ENCODE data around the gene GIGYF2. TPM values are rescaled to one million over a fixed set of nuclear protein-coding genes. Genes with fewer than 3 reads are reported as not detected.

GIGYF2 gene
- total RNA-seq, 1 donor from 2014 or later = 46.7 TPM

DNA sequence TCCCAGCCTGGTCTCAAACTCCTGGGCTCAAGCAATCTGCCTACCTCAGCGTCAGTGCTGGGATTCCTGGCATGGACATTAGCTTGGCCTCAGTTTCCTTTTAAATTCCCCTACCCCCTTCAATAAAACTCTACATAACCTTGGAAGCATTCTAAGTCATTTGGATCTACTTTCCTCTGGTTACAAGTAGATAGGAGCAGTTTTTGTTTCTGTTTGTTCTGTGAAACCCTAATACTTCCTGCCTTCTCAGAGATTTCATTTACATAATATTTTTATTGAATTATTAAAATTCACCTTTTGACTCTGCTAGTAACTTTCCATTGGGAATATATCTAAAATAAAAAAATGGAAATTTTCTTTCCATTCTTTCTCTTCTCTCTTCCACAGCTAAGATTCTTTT lies 25.9 kb downstream of the GIGYF2 start:
- Histone ChIP-seq H3K27me3 (ENCODE audit: control insufficient read depth, insufficient read depth, low read length) (no peaks in the 10 kb centered on the region), H3K4me3 (ENCODE audit: low read depth, low read length) (no peak overlapping the region), H3K36me3 (ENCODE audit: control insufficient read depth, insufficient read depth, low read length) (no peaks in the 10 kb centered on the region)
- TF ChIP-seq, protein P1, sequence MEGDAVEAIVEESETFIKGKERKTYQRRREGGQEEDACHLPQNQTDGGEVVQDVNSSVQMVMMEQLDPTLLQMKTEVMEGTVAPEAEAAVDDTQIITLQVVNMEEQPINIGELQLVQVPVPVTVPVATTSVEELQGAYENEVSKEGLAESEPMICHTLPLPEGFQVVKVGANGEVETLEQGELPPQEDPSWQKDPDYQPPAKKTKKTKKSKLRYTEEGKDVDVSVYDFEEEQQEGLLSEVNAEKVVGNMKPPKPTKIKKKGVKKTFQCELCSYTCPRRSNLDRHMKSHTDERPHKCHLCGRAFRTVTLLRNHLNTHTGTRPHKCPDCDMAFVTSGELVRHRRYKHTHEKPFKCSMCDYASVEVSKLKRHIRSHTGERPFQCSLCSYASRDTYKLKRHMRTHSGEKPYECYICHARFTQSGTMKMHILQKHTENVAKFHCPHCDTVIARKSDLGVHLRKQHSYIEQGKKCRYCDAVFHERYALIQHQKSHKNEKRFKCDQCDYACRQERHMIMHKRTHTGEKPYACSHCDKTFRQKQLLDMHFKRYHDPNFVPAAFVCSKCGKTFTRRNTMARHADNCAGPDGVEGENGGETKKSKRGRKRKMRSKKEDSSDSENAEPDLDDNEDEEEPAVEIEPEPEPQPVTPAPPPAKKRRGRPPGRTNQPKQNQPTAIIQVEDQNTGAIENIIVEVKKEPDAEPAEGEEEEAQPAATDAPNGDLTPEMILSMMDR (IDR thresholded peaks at IDR 0.05; ENCODE audit: insufficient read depth, low read length, poor library complexity, severe bottlenecking) = no peak
- DNase-seq (ENCODE audit: low read depth) = no peak

DNA sequence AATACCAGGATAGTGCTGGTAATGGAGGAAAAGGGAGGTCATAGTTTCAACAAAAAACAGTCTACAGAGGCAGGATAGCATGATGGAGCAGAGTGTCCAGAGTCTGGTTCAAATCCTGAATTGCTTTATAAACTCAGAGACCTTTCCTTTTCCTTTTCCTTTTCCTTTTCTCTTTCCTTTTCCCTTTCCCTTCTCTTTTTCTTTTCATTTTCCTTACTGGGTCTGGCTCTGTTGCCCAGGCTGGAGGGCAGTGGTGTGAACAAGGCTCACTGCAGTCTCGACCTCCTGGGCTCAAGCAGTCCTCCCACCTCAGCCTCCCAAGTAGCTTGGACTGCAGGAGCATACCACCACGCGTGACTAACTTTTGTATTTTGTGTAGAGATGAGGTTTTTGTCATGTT lies 31.7 kb downstream of the GIGYF2 start:
- H3K36me3 ChIP-seq (ENCODE audit: control insufficient read depth, insufficient read depth, low read length) = no peaks in the 10 kb centered on the region

DNA sequence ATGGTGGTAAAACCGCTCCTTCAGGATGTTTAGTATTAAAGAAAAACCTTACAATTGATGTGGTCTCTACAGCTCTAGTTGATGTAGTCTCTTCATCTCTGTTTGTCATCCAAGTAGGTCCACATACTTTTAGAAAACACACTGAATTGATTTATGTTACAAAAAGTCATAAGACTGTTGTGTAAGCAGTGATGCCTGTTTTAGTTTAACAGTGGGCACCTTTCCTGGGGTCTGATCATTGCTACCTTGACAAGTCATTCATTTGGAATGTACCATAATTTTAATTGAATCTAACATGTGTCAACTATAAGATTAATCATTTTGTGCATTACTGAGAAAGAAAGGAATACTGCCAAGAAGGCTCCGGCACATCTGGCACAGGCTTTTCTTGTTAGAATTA lies 34.3 kb downstream of the GIGYF2 start:
- TF ChIP-seq, protein P1 (IDR thresholded peaks at IDR 0.05; ENCODE audit: insufficient read depth, low read length, poor library complexity, severe bottlenecking) = no peak
- no peak for DNase-seq (ENCODE audit: low read depth)

More for the DNA sequence above, 31.7 kb downstream of the GIGYF2 start:
- Histone ChIP-seq H3K27me3 (ENCODE audit: control insufficient read depth, insufficient read depth, low read length) (no peaks in the 10 kb centered on the region), H3K4me3 (ENCODE audit: low read depth, low read length) (no peak overlapping the region)
- TF ChIP-seq, protein P1 (IDR thresholded peaks at IDR 0.05; ENCODE audit: insufficient read depth, low read length, poor library complexity, severe bottlenecking) = no peak
- no peak for DNase-seq (ENCODE audit: low read depth)

DNA sequence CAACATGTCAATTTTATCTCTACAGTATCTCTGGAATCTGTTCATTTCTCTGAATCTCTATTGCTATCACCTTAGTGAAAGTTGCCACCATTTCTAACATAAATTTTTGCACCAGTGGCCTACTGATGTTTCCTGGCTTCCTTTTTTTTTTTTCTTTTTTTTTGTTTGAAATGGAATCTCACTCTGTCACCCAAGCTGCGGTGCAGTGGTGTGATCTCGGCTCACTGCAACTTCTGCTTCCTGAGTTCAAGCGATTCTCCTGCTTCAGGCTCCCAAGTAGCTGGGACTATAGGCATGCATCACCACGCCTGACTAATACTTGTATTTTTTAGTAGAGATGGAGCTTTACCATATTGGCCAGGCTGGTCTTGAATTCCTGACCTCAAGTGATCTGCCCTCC lies 44.2 kb downstream of the GIGYF2 start:
- Histone ChIP-seq H3K27me3 (ENCODE audit: control insufficient read depth, insufficient read depth, low read length) (no peaks in the 10 kb centered on the region), H3K4me3 (ENCODE audit: low read depth, low read length) (no peak overlapping the region), H3K36me3 (ENCODE audit: control insufficient read depth, insufficient read depth, low read length) (no peaks in the 10 kb centered on the region)
- DNase-seq (ENCODE audit: low read depth) = no peak
- TF ChIP-seq, protein P1 (IDR thresholded peaks at IDR 0.05; ENCODE audit: insufficient read depth, low read length, poor library complexity, severe bottlenecking) = no peak

More for the DNA sequence above, 34.3 kb downstream of the GIGYF2 start:
- Histone ChIP-seq H3K4me3 (ENCODE audit: low read depth, low read length) (no peak overlapping the region), H3K27me3 (ENCODE audit: control insufficient read depth, insufficient read depth, low read length) (no peaks in the 10 kb centered on the region), H3K36me3 (ENCODE audit: control insufficient read depth, insufficient read depth, low read length) (no peaks in the 10 kb centered on the region)

DNA sequence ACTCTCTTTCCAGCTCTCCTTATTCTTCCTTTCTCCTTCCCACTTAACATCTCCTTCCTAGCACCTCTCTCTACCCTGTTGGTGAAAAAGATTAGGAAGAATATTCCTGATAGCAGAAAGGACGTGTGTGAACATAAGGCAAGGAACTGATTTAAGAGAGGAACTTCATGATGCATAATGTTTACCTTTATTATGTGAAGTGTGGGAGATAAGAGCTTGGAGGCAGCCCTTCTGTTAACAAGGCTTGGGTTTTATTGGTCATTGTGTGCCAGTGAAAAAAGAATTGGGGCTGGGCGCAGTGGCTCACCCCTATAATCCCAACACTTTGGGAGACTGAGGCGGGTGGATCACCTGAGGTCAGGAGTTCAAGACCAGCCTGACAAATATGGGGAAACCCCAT lies 44.8 kb downstream of the GIGYF2 start:
- DNase-seq (ENCODE audit: low read depth) = no peak
- Histone ChIP-seq H3K27me3 (ENCODE audit: control insufficient read depth, insufficient read depth, low read length) (no peaks in the 10 kb centered on the region), H3K4me3 (ENCODE audit: low read depth, low read length) (no peak overlapping the region), H3K36me3 (ENCODE audit: control insufficient read depth, insufficient read depth, low read length) (no peaks in the 10 kb centered on the region)
- TF ChIP-seq, protein P1 (IDR thresholded peaks at IDR 0.05; ENCODE audit: insufficient read depth, low read length, poor library complexity, severe bottlenecking) = no peak

DNA sequence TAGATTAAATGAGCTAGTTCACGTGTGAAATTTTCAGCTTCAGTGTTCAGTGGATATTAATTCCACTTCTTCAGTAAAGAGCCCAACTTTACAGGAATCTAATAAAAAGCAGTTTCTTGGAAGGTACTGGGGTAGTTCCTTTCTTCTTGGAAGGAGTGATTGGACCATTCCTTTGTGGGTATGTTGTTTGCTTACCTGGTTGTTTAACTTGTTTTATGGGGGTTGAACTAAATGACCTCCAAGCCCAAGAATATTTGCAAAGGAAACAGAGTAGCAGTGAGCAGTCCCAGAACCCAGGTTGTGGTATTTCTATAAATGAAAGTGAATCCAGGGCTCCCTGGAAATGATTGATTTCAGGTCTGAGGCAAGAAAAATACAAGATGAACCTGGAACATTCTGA lies 47.8 kb downstream of the GIGYF2 start:
- no peaks in the 10 kb centered on the region for H3K27me3 ChIP-seq (ENCODE audit: control insufficient read depth, insufficient read depth, low read length)
- H3K36me3 ChIP-seq (ENCODE audit: control insufficient read depth, insufficient read depth, low read length) = no peaks in the 10 kb centered on the region
- TF ChIP-seq, protein P1 (IDR thresholded peaks at IDR 0.05; ENCODE audit: insufficient read depth, low read length, poor library complexity, severe bottlenecking) = no peak
- DNase-seq (ENCODE audit: low read depth) = no peak
- H3K4me3 ChIP-seq (ENCODE audit: low read depth, low read length) = no peak overlapping the region
